B cell (primary cell): ENCODE measurements around the gene SEC16B.

Experiments used
- EZH2 ChIP-seq: IDR thresholded peaks from 2 replicates; pipeline ENCODE4 v1.6.1; 2012; ENCODE audit warnings: borderline replicate concordance, low read depth, mild to moderate bottlenecking, moderate library complexity, low read length; ENCODE audit not compliant: insufficient read depth, poor library complexity, severe bottlenecking
- TF ChIP-seq, protein P1 (sequence below): fragments of 200-600 bp; IDR thresholded peaks from one replicate; pipeline ENCODE4 v1.8.0; 2022; ENCODE audit warnings: antibody characterized with exemption, mild to moderate bottlenecking

DNA sequence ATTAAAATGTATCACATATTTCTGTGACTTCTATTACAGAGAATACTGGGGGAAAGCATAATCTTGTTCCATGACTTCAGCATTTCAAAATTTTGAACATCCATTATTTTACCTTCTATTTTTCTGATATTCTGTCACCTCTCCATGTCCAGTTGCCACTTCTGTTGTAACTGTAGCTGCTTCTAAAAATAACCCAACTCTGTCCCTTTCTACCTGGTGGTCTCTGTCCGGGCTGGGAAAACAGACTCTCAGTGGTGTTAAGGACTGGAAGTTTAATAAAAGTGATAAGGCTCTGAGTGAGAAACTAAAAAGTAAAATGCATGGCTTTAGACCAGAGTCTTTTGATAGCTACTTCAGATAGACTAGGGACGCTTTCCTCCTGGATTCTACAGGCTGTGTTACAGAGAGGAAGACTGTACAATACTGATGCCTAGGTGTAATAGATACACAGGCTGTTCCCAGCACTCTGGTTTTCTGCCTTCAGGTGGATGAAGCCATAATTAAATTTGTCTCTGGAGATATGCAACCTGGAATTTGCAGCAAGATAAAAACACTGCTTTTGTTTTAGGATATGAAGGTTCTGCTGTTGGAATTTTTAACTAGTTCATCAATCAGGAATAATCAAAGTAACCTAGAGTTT, 42.1 kb upstream of the SEC16B start:
- TF ChIP-seq, protein P1, sequence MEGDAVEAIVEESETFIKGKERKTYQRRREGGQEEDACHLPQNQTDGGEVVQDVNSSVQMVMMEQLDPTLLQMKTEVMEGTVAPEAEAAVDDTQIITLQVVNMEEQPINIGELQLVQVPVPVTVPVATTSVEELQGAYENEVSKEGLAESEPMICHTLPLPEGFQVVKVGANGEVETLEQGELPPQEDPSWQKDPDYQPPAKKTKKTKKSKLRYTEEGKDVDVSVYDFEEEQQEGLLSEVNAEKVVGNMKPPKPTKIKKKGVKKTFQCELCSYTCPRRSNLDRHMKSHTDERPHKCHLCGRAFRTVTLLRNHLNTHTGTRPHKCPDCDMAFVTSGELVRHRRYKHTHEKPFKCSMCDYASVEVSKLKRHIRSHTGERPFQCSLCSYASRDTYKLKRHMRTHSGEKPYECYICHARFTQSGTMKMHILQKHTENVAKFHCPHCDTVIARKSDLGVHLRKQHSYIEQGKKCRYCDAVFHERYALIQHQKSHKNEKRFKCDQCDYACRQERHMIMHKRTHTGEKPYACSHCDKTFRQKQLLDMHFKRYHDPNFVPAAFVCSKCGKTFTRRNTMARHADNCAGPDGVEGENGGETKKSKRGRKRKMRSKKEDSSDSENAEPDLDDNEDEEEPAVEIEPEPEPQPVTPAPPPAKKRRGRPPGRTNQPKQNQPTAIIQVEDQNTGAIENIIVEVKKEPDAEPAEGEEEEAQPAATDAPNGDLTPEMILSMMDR: no peak
- no peak for TF ChIP-seq EZH2
